ENCODE data around the gene ZNF346. TPM values are rescaled to one million over a fixed set of nuclear protein-coding genes. Genes with fewer than 3 reads are reported as not detected.
"Not testable (repeated sequence)": the region's sequence is repeated elsewhere in the genome, so short reads cannot be mapped to it uniquely, and the experiment has no call there.

The ZNF346 gene
- total and polyA plus RNA-seq, 5 donors from 2014 or later = 10.5 to 24.2 (median 15.3) TPM

GRCh38 chr5:177044641-177045040 lies 22.1 kb downstream of the ZNF346 start:
- DNase-seq = no peak
- Mint-ChIP-seq H3K36me3 (peaks cover 42% of the 10 kb centered on the region), H3K4me3 (no peak overlapping the region), H3K9me3 (no peaks in the 10 kb centered on the region), H3K4me1 (peaks cover 0 to 2% (median 0%) of the 10 kb centered on the region in 4 donors), H3K27ac (peak overlapping the region in 2 of 3 donors; percentile 54 to 55), H3K27me3 (no peaks in the 10 kb centered on the region)
- ATAC-seq (ENCODE audit: low read depth in 2 of 2) = no peak
- Histone ChIP-seq H3K27ac (ENCODE audit: insufficient read depth, low read length, poor library complexity, severe bottlenecking) (no peak overlapping the region), H3K36me3 (ENCODE audit: control insufficient read depth, insufficient read depth, low read length) (peaks cover 57% of the 10 kb centered on the region), H3K4me1 (ENCODE audit: control insufficient read depth, insufficient read depth, low read length, poor library complexity, severe bottlenecking) (no peaks in the 10 kb centered on the region), H3K27me3 (ENCODE audit: control insufficient read depth, insufficient read depth, low read length) (no peaks in the 10 kb centered on the region), H3K9me3 (ENCODE audit: control insufficient read depth in 2 of 2, low read length in 2 of 2) (no peaks in the 10 kb centered on the region), H3K4me3 (ENCODE audit: low read depth, low read length) (no peak overlapping the region)

- H3K4me3 ChIP-seq (ENCODE audit: low read depth, low read length) = no peak overlapping the region
- Mint-ChIP-seq H3K9me3 (no peaks in the 10 kb centered on the region), H3K4me3 (no peak overlapping the region), H3K36me3 (peaks cover 48% of the 10 kb centered on the region), H3K4me1 (peaks cover 0 to 2% (median under 1%) of the 10 kb centered on the region in 4 donors), H3K27me3 (no peaks in the 10 kb centered on the region), H3K27ac (no peak overlapping the region)
- peaks cover 64% of the 10 kb centered on the region for H3K36me3 ChIP-seq (ENCODE audit: control insufficient read depth, insufficient read depth, low read length)
- no peaks in the 10 kb centered on the region for H3K9me3 ChIP-seq (ENCODE audit: control insufficient read depth in 2 of 2, low read length in 2 of 2)
- H3K27ac ChIP-seq (ENCODE audit: insufficient read depth, low read length, poor library complexity, severe bottlenecking) = no peak overlapping the region
- ATAC-seq (ENCODE audit: low read depth in 2 of 2) = no peak
- no peaks in the 10 kb centered on the region for H3K27me3 ChIP-seq (ENCODE audit: control insufficient read depth, insufficient read depth, low read length)
- H3K4me1 ChIP-seq (ENCODE audit: control insufficient read depth, insufficient read depth, low read length, poor library complexity, severe bottlenecking) = no peaks in the 10 kb centered on the region
- DNase-seq = no peak
Measured at GRCh38 chr5:177045631-177046030, 23.1 kb downstream of the ZNF346 start.

GRCh38 chr5:177048531-177048930 lies 26.0 kb downstream of the ZNF346 start:
- not testable (repeated sequence) for H3K4me1 Mint-ChIP-seq; H3K4me1 ChIP-seq (ENCODE audit: control insufficient read depth, insufficient read depth, low read length, poor library complexity, severe bottlenecking); H3K27ac ChIP-seq (ENCODE audit: insufficient read depth, low read length, poor library complexity, severe bottlenecking); H3K4me3 ChIP-seq (ENCODE audit: low read depth, low read length); H3K4me3 Mint-ChIP-seq; H3K27ac Mint-ChIP-seq; H3K9me3 ChIP-seq (ENCODE audit: control insufficient read depth in 2 of 2, low read length in 2 of 2); ATAC-seq (ENCODE audit: low read depth in 2 of 2); H3K27me3 Mint-ChIP-seq; DNase-seq; H3K9me3 Mint-ChIP-seq; H3K27me3 ChIP-seq (ENCODE audit: control insufficient read depth, insufficient read depth, low read length)
- peaks cover 57% of the 10 kb centered on the region for H3K36me3 ChIP-seq (ENCODE audit: control insufficient read depth, insufficient read depth, low read length)
- H3K36me3 Mint-ChIP-seq = peaks cover 43% of the 10 kb centered on the region

DNA sequence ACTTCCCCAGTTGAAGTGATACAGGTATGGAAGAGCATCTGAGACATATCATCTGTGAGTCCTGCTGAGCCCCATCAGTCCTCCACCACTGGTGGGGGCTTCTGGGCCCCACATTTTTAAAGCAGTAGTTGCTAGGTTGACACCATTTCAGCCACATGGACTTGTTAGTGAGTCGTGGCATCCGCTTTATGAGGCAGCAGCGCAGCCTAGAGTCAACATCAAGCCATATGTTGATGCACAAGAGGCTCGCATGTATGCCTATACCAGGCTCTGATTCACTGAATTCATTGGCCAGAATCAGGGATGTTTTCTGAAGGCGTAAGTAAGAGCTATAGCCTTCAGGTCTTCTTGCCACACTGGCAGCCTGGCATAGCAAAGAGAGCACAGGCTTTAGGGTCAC lies 26.8 kb downstream of the ZNF346 start:
- Mint-ChIP-seq H3K4me3 (no peak overlapping the region), H3K36me3 (peaks cover 41% of the 10 kb centered on the region)

DNA sequence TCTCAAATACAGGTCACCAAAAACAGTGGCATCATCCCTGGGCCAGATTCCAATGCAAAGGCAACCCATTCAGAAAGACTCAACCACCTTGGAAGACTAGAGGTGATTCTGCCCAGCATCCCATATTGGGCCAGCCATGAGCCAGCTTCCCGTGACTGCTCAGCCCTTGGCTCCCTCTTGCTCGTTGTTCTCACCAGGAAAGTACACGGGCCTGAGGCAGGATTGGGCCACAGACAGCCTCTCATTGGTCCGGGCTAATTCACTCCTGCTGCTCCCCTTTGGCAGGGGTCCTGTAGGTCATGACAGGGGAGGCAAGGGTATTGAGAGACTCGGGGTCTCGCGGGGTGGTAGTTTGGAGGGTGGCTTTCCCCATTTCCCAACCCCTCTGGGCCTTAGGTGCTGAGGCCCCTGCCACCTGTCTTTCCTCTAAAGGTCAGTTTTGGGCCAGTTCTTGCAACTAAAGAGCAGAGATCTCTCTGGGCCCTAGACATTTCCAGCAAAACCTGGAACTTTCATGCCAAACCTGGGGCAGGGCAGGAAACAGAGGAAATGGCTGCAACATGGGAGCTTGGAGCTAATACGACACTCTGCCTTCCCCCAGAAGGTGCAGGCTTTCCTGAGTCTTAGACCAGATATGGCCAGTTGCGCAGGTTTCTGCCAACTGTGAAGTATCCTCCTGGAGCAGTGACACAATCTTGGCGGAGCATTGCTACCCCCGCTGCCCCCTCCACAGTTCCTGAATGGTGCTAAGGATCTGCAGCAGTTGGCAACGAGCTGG lies 42.2 kb downstream of the ZNF346 start:
- no peaks in the 10 kb centered on the region for H3K27me3 ChIP-seq (ENCODE audit: control insufficient read depth, insufficient read depth, low read length)
- no peak overlapping the region for H3K27ac ChIP-seq (ENCODE audit: insufficient read depth, low read length, poor library complexity, severe bottlenecking)
- H3K27ac Mint-ChIP-seq = no peak overlapping the region
- ATAC-seq (ENCODE audit: low read depth in 2 of 2) (no peak), DNase-seq (no peak)
- peaks cover 19% of the 10 kb centered on the region for H3K36me3 Mint-ChIP-seq
- peaks cover 30% of the 10 kb centered on the region for H3K36me3 ChIP-seq (ENCODE audit: control insufficient read depth, insufficient read depth, low read length)
- no peak overlapping the region for H3K4me3 Mint-ChIP-seq
- no peak overlapping the region for H3K4me3 ChIP-seq (ENCODE audit: low read depth, low read length)
- H3K9me3 Mint-ChIP-seq = no peaks in the 10 kb centered on the region
- H3K27me3 Mint-ChIP-seq = no peaks in the 10 kb centered on the region
- no peaks in the 10 kb centered on the region for H3K9me3 ChIP-seq (ENCODE audit: control insufficient read depth in 2 of 2, low read length in 2 of 2)
- H3K4me1 ChIP-seq (ENCODE audit: control insufficient read depth, insufficient read depth, low read length, poor library complexity, severe bottlenecking) = no peaks in the 10 kb centered on the region
- H3K4me1 Mint-ChIP-seq = no peaks in the 10 kb centered on the region

More for the DNA sequence above, 26.8 kb downstream of the ZNF346 start:
- no peaks in the 10 kb centered on the region for H3K27me3 ChIP-seq (ENCODE audit: control insufficient read depth, insufficient read depth, low read length)
- no peaks in the 10 kb centered on the region for H3K27me3 Mint-ChIP-seq
- no peaks in the 10 kb centered on the region for H3K9me3 ChIP-seq (ENCODE audit: control insufficient read depth in 2 of 2, low read length in 2 of 2)
- peak in 1 of 3 donors; percentile 10 for DNase-seq
- no peak overlapping the region for H3K27ac ChIP-seq (ENCODE audit: insufficient read depth, low read length, poor library complexity, severe bottlenecking)
- peaks cover 55% of the 10 kb centered on the region for H3K36me3 ChIP-seq (ENCODE audit: control insufficient read depth, insufficient read depth, low read length)
- peaks cover 0 to 4% (median 0%) of the 10 kb centered on the region in 4 donors for H3K4me1 Mint-ChIP-seq
- no peaks in the 10 kb centered on the region for H3K9me3 Mint-ChIP-seq
- H3K4me3 ChIP-seq (ENCODE audit: low read depth, low read length) = no peak overlapping the region
- H3K27ac Mint-ChIP-seq = no peak overlapping the region
- H3K4me1 ChIP-seq (ENCODE audit: control insufficient read depth, insufficient read depth, low read length, poor library complexity, severe bottlenecking) = no peaks in the 10 kb centered on the region
- no peak for ATAC-seq (ENCODE audit: low read depth in 2 of 2)

GRCh38 chr5:177065491-177065890 lies 43.0 kb downstream of the ZNF346 start:
- ATAC-seq (ENCODE audit: low read depth in 2 of 2) (no peak), DNase-seq (no peak)
- Histone ChIP-seq H3K36me3 (ENCODE audit: control insufficient read depth, insufficient read depth, low read length) (peaks cover 30% of the 10 kb centered on the region), H3K27ac (ENCODE audit: insufficient read depth, low read length, poor library complexity, severe bottlenecking) (no peak overlapping the region), H3K27me3 (ENCODE audit: control insufficient read depth, insufficient read depth, low read length) (no peaks in the 10 kb centered on the region), H3K9me3 (ENCODE audit: control insufficient read depth in 2 of 2, low read length in 2 of 2) (no peaks in the 10 kb centered on the region), H3K4me3 (ENCODE audit: low read depth, low read length) (no peak overlapping the region), H3K4me1 (ENCODE audit: control insufficient read depth, insufficient read depth, low read length, poor library complexity, severe bottlenecking) (no peaks in the 10 kb centered on the region)
- Mint-ChIP-seq H3K27me3 (no peaks in the 10 kb centered on the region), H3K36me3 (peaks cover 16% of the 10 kb centered on the region), H3K4me3 (no peak overlapping the region), H3K27ac (no peak overlapping the region), H3K4me1 (peaks cover 0 to under 1% (median 0%) of the 10 kb centered on the region in 4 donors), H3K9me3 (no peaks in the 10 kb centered on the region)

DNA sequence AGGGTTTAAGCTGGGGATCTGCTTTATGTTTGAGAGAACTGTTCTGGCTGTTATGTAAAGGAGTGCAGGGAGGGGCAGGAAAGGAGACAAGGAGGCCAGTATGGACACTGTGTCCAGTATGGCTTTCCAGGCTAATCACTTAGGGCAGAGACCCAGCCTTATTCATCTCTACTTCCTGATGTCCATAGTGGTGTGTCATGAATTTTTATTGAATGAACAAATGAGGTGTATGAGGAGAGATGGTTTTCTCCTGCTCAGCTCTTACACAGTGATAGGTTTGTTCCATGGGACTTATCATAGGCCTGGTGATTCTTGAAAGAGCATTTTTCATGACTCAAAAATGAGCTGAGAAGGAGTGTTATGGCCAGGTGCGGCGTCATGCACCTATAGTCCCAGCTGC lies 43.7 kb downstream of the ZNF346 start:
- Histone ChIP-seq H3K4me3 (ENCODE audit: low read depth, low read length) (no peak overlapping the region), H3K27ac (ENCODE audit: insufficient read depth, low read length, poor library complexity, severe bottlenecking) (no peak overlapping the region), H3K9me3 (ENCODE audit: control insufficient read depth in 2 of 2, low read length in 2 of 2) (no peaks in the 10 kb centered on the region), H3K27me3 (ENCODE audit: control insufficient read depth, insufficient read depth, low read length) (no peaks in the 10 kb centered on the region), H3K4me1 (ENCODE audit: control insufficient read depth, insufficient read depth, low read length, poor library complexity, severe bottlenecking) (no peaks in the 10 kb centered on the region), H3K36me3 (ENCODE audit: control insufficient read depth, insufficient read depth, low read length) (peaks cover 30% of the 10 kb centered on the region)
- Mint-ChIP-seq H3K36me3 (peaks cover 19% of the 10 kb centered on the region), H3K27ac (no peak overlapping the region), H3K4me1 (peaks cover 0 to 7% (median 2%) of the 10 kb centered on the region in 4 donors), H3K4me3 (no peak overlapping the region), H3K9me3 (no peaks in the 10 kb centered on the region), H3K27me3 (no peaks in the 10 kb centered on the region)
- DNase-seq (no peak), ATAC-seq (ENCODE audit: low read depth in 2 of 2) (no peak)

GRCh38 chr5:177067503-177067902 lies 45.0 kb downstream of the ZNF346 start:
- H3K4me3 Mint-ChIP-seq = no peak overlapping the region
- H3K27ac Mint-ChIP-seq = peak overlapping the region in 1 of 3 donors; percentile 77
- Histone ChIP-seq H3K36me3 (ENCODE audit: control insufficient read depth, insufficient read depth, low read length) (peaks cover 23% of the 10 kb centered on the region), H3K4me1 (ENCODE audit: control insufficient read depth, insufficient read depth, low read length, poor library complexity, severe bottlenecking) (no peaks in the 10 kb centered on the region), H3K27ac (ENCODE audit: insufficient read depth, low read length, poor library complexity, severe bottlenecking) (no peak overlapping the region), H3K4me3 (ENCODE audit: low read depth, low read length) (no peak overlapping the region), H3K27me3 (ENCODE audit: control insufficient read depth, insufficient read depth, low read length) (no peaks in the 10 kb centered on the region), H3K9me3 (ENCODE audit: control insufficient read depth in 2 of 2, low read length in 2 of 2) (no peaks in the 10 kb centered on the region)
- H3K9me3 Mint-ChIP-seq = no peaks in the 10 kb centered on the region
- ATAC-seq (ENCODE audit: low read depth in 2 of 2) = no peak
- no peak for DNase-seq
- H3K36me3 Mint-ChIP-seq = peaks cover 14% of the 10 kb centered on the region
- peaks cover 3 to 10% (median 7%) of the 10 kb centered on the region in 4 donors for H3K4me1 Mint-ChIP-seq
- H3K27me3 Mint-ChIP-seq = no peaks in the 10 kb centered on the region

Data from CD4-positive, CD25-positive, alpha-beta regulatory T cell (primary cell).